GM21526 (cell line): ENCODE data around the gene CHD2.

Experiments used
- ATAC-seq: cut with Tn5 transposase; IDR thresholded peaks from one replicate; pipeline ENCODE4 v1.9.1; 2021; ENCODE audit warnings: moderate library complexity; ENCODE audit not compliant: unreplicated experiment, low FRiP score

CHD2 gene

GRCh38 chr15:93076875-93077274 lies 176.8 kb downstream of the CHD2 start:
- ATAC-seq, result no peak
